HepG2 (cell line): Measurements from ENCODE around the gene RAD50. TPM values are rescaled to one million over a fixed set of nuclear protein-coding genes. Genes with fewer than 3 reads are reported as not detected.

Experiments
- CBFB ChIP-seq: sonication (generic); formaldehyde crosslinking; IDR thresholded peaks from 2 replicates; pipeline ENCODE4 v1.4.0; 2020; ENCODE audit warnings: missing genetic modification reagents
- DMTF1 ChIP-seq: sonication (generic); formaldehyde crosslinking; IDR thresholded peaks from 2 replicates; pipeline ENCODE4 v1.4.0; 2020; ENCODE audit warnings: mild to moderate bottlenecking, missing genetic modification reagents
- DZIP1 ChIP-seq: sonication (generic); formaldehyde crosslinking; IDR thresholded peaks from 2 replicates; pipeline ENCODE4 v1.5.0; 2020; ENCODE audit warnings: mild to moderate bottlenecking, missing genetic modification reagents
- RAD21 ChIP-seq: fragments of 450-650 bp; formaldehyde crosslinking; IDR thresholded peaks from 2 replicates; pipeline ENCODE4 v1.5.0; 2020; ENCODE audit warnings: mild to moderate bottlenecking
- SOX5 ChIP-seq: IDR thresholded peaks from 2 replicates; pipeline ENCODE4 v1.6.1; 2016; ENCODE audit warnings: borderline replicate concordance
- SOX6 ChIP-seq, 2 experiments: fragments of 450-650 bp in 1 of 2; sonication (generic) in 1 of 2; formaldehyde crosslinking in 1 of 2; IDR thresholded peaks; 2 replicates each; pipeline versions ENCODE4 v1.4.0 to v1.6.1; 2017 to 2020; ENCODE audit warnings: antibody characterized with exemption in 1 of 2, mild to moderate bottlenecking in 1 of 2, missing genetic modification reagents in 1 of 2
- THAP7 ChIP-seq: sonication (generic); formaldehyde crosslinking; IDR thresholded peaks from 2 replicates; pipeline ENCODE4 v1.8.1; 2023; ENCODE audit warnings: mild to moderate bottlenecking, missing genetic modification reagents
- ZBTB25 ChIP-seq: IDR thresholded peaks from 2 replicates; pipeline ENCODE4 v1.6.1; 2018; ENCODE audit warnings: missing genetic modification reagents
- ZFP82 ChIP-seq: sonication (generic); formaldehyde crosslinking; IDR thresholded peaks from 2 replicates; pipeline ENCODE4 v1.5.1; 2020; ENCODE audit warnings: mild to moderate bottlenecking, missing genetic modification reagents, borderline replicate concordance
- ZNF468 ChIP-seq: sonication (generic); formaldehyde crosslinking; IDR thresholded peaks from 2 replicates; pipeline ENCODE4 v1.8.0; 2022; ENCODE audit warnings: mild to moderate bottlenecking, moderate library complexity, missing genetic modification reagents
- ZSCAN21 ChIP-seq: sonication (generic); formaldehyde crosslinking; IDR thresholded peaks from 2 replicates; pipeline ENCODE4 v1.8.0; 2022; ENCODE audit warnings: mild to moderate bottlenecking, missing genetic modification reagents, moderate library complexity, borderline replicate concordance
- polyA plus RNA-seq, 8 experiments: library from polyadenylated mRNA; depleted of rRNA in 3 of 8; stranded (reverse) in 7 of 8; unstranded in 1 of 8; fragments of >200 nt; fragmentation: Illumina TruSeq in 4 of 8; extraction: Trizol in 4 of 8; gene quantifications; 2 replicates each; pipeline versions ENCODE4 v1.2.1 to v1.2.3, GENCODE V29; 2011 to 2016; ENCODE audit warnings: low read depth in 4 of 8, missing spikeins in 1 of 8, mixed read lengths in 1 of 8; ENCODE audit not compliant: insufficient read depth in 1 of 8
- total RNA-seq, 5 experiments: library from RNA; depleted of rRNA; stranded (reverse); fragments of >200 nt; fragmentation: Illumina TruSeq; extraction: Trizol; gene quantifications; 2 replicates each; pipeline ENCODE4 v1.2.3, GENCODE V29; 2016; ENCODE audit warnings: low read depth in 1 of 5
- TF ChIP-seq, protein P1 (sequence below): sonication (generic); formaldehyde crosslinking; IDR thresholded peaks from 2 replicates; pipeline ENCODE4 v1.4.0; 2020; ENCODE audit warnings: missing genetic modification reagents, low read depth, mild to moderate bottlenecking, borderline replicate concordance
- TF ChIP-seq, protein P2 (sequence below): sonication (generic); formaldehyde crosslinking; IDR thresholded peaks from 2 replicates; pipeline ENCODE4 v1.9.0; 2022; ENCODE audit warnings: missing genetic modification reagents, mild to moderate bottlenecking, borderline replicate concordance
- TF ChIP-seq, protein P3 (sequence below): IDR thresholded peaks from 2 replicates; pipeline ENCODE4 v1.6.1; 2016; ENCODE audit warnings: missing compliant biosample characterization, missing genetic modification reagents, borderline replicate concordance
- TF ChIP-seq, protein P4 (sequence below): sonication (generic); formaldehyde crosslinking; IDR thresholded peaks from 2 replicates; pipeline ENCODE4 v1.5.0; 2020; ENCODE audit warnings: missing genetic modification reagents, mild to moderate bottlenecking, borderline replicate concordance

RAD50 gene
- total and polyA plus RNA-seq, 2 of the 13 experiments (the other 11 are each of a cell fraction or from before 2014, with no cell fraction given): 19.2 to 23.4 TPM

DNA sequence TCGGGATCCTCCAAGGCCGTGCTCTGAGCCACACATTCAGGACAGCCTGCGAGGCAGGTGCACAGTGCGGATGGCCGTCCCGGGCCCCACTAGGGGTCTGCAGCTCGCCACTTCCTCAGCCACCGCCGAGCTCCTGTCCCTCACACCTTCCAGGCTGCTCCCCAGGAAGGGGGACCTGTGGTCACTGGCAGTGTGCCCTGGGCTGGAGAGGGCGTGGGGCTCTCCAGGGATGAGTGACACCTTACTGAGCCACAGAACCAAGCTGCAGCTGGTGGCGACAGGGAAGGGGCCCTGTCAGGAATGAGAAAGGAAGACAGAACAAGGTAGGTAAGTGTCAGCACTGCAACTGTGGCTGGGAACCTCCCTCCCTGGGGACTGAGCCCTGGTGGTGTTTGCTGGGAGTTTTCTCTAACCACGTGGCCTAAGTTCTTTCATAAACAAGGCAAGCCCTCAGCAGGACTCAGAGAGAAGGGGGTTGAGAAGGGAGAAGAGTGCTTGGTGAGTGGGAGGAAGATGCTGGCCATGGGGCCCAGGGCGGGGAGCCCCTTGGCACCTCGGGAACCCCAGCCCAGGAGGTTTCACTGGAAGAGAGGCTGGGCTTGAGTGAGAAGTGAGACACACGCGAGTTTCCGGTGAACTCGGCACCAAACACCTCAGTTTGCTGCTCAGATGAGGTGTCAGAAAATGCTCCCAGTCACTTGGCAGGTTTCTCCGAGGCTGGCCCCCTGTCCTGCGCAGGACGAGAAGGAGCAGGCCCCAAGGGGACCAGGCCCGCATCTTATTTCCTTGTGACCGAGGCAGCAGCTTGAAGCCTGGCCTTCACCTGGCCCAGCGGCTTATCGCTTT lies 106.4 kb downstream of the RAD50 start (continued):
- TF ChIP-seq, protein P1, sequence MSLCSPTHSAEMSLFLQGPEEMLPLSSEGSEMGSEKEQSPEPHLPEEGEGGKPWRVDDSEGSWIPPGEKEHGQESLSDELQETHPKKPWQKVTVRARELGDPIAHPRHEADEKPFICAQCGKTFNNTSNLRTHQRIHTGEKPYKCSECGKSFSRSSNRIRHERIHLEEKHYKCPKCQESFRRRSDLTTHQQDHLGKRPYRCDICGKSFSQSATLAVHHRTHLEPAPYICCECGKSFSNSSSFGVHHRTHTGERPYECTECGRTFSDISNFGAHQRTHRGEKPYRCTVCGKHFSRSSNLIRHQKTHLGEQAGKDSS (CRISPR knock-in tag): no peak
- no peak for TF ChIP-seq SOX6 (IDR thresholded peaks at IDR 0.05)
- no peak; the same call in 1 of the 2 replicates for TF ChIP-seq SOX6 (CRISPR knock-in tag; IDR thresholded peaks at IDR 0.05)
- TF ChIP-seq SOX5 (CRISPR knock-in tag): no peak
- 0 out of 2 replicates have a peak, but pooled peaks have one; percentile 12 for TF ChIP-seq CBFB (CRISPR knock-in tag)
- TF ChIP-seq, protein P2, sequence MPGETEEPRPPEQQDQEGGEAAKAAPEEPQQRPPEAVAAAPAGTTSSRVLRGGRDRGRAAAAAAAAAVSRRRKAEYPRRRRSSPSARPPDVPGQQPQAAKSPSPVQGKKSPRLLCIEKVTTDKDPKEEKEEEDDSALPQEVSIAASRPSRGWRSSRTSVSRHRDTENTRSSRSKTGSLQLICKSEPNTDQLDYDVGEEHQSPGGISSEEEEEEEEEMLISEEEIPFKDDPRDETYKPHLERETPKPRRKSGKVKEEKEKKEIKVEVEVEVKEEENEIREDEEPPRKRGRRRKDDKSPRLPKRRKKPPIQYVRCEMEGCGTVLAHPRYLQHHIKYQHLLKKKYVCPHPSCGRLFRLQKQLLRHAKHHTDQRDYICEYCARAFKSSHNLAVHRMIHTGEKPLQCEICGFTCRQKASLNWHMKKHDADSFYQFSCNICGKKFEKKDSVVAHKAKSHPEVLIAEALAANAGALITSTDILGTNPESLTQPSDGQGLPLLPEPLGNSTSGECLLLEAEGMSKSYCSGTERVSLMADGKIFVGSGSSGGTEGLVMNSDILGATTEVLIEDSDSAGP (CRISPR knock-in tag): 0 out of 2 replicates have a peak, but pooled peaks have one; percentile 26
- 0 out of 2 replicates have a peak, but pooled peaks have one; percentile 40 for TF ChIP-seq THAP7 (CRISPR knock-in tag)
- TF ChIP-seq, protein P3, sequence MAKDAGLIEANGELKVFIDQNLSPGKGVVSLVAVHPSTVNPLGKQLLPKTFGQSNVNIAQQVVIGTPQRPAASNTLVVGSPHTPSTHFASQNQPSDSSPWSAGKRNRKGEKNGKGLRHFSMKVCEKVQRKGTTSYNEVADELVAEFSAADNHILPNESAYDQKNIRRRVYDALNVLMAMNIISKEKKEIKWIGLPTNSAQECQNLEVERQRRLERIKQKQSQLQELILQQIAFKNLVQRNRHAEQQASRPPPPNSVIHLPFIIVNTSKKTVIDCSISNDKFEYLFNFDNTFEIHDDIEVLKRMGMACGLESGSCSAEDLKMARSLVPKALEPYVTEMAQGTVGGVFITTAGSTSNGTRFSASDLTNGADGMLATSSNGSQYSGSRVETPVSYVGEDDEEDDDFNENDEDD: 0 out of 2 replicates have a peak, but pooled peaks have one; percentile 45
- TF ChIP-seq RAD21 (CRISPR knock-in tag): no peak
- TF ChIP-seq, protein P4, sequence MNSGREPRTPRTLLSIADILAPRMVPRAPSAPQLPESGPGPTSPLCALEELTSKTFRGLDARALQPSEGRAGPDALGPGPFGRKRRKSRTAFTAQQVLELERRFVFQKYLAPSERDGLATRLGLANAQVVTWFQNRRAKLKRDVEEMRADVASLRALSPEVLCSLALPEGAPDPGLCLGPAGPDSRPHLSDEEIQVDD (CRISPR knock-in tag): no peak
- no peak for TF ChIP-seq ZBTB25 (CRISPR knock-in tag)
- TF ChIP-seq DZIP1 (CRISPR knock-in tag): no peak
- no peak for TF ChIP-seq DMTF1 (CRISPR knock-in tag)
- TF ChIP-seq ZNF468 (CRISPR knock-in tag): 0 out of 2 replicates have a peak, but pooled peaks have one; percentile 33
- TF ChIP-seq ZSCAN21 (CRISPR knock-in tag): 0 out of 2 replicates have a peak, but pooled peaks have one; percentile 33
- no peak for TF ChIP-seq ZFP82 (CRISPR knock-in tag)
